ENCODE data around the gene ZFR2. TPM values are rescaled to one million over a fixed set of nuclear protein-coding genes. Genes with fewer than 3 reads are reported as not detected.

The ZFR2 gene
- total RNA-seq, 1 donor from 2014 or later = not detected

DNA sequence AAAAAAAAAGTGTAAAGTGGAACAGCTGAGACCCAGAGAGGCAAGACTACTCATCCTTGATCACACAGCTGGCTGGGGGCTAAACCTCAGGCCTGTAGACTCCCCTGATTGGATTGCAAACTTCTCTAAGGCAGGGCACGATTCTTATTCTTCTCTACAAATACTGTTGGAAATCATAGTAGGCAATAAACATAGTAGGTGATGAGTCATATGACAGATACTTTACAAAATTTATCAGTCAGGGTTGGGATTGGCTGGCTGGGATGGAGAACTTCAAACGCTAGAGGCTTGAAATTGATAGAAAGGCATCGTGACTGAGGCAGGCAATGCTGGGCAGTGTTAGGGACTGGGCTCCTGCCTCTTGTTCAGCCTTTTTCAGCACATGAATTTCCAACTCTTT lies 76.7 kb downstream of the ZFR2 start:
- no peak for DNase-seq (ENCODE audit: low read depth)

- DNase-seq (ENCODE audit: low read depth) = no peak
Observed at GRCh38 chr19:3790941-3791340, 77.9 kb downstream of the ZFR2 start.

- no peak for DNase-seq (ENCODE audit: low read depth)
Observed at GRCh38 chr19:3790209-3790734, 78.6 kb downstream of the ZFR2 start.

- DNase-seq (ENCODE audit: low read depth) = peak; percentile 68
Observed at GRCh38 chr19:3788996-3789778, 79.7 kb downstream of the ZFR2 start.

GRCh38 chr19:3785938-3786824 lies 82.7 kb downstream of the ZFR2 start, which contains the start of gene MATK:
Gene MATK, minus strand, starts transcription at chr19:3786381. Its CDS starts 1,246 bp downstream, at chr19:3785135.
- DNase-seq (ENCODE audit: low read depth) = no peak

DNA sequence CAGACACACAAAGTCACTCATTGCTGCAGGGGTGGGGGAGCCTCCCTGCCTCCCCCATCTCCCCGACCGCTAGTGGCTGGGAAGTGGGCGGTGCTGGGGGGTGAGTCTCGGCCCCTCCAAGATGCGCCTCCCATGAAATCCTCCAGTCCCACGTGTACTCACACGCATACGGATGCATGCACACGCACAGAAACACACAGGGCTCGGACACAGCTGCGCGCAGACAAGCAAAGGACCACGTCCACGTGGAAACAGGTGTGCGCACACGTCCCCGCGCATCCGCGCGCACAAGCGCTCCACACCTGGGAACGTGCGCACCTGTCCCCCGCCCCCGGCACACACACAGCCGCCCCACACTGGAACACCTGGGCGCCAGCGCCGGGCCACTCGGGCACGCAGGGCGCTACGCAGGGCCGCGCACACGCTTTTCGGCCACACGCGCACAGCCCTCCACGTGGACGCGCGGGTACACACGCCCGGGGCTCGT lies 83.3 kb downstream of the ZFR2 start:
- DNase-seq (ENCODE audit: low read depth) = no peak

- DNase-seq (ENCODE audit: low read depth) = no peak
Observed at GRCh38 chr19:3784607-3785450, 84.0 kb downstream of the ZFR2 start.

GRCh38 chr19:3783660-3784584 lies 84.9 kb downstream of the ZFR2 start:
- no peak for DNase-seq (ENCODE audit: low read depth)

- DNase-seq (ENCODE audit: low read depth) = no peak
Observed at GRCh38 chr19:3782903-3783302, 85.9 kb downstream of the ZFR2 start.

DNA sequence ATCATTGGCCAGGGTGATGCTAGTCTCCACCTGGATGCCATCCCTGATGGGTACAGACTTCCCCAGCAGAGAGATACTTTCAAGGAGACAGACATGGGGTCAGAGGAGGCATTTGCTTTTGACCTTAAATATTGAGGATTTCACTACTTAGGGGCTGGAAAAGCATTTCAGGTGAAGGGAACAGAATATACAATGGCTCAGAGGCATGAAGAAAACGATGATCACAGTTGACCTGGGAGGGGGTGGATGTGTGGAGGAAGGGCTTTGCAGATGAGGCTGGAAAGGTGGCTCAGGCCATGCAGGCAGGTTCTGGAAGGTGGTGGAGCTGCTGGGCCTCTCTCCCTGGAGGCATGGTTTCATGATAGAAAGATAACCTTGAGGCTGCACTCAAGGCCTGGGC lies 86.5 kb downstream of the ZFR2 start:
- DNase-seq (ENCODE audit: low read depth) = no peak

- no peak for DNase-seq (ENCODE audit: low read depth)
Observed at GRCh38 chr19:3781603-3782002, 87.2 kb downstream of the ZFR2 start.

- DNase-seq (ENCODE audit: low read depth) = no peak
Observed at GRCh38 chr19:3780786-3781304, 88.0 kb downstream of the ZFR2 start.

DNA sequence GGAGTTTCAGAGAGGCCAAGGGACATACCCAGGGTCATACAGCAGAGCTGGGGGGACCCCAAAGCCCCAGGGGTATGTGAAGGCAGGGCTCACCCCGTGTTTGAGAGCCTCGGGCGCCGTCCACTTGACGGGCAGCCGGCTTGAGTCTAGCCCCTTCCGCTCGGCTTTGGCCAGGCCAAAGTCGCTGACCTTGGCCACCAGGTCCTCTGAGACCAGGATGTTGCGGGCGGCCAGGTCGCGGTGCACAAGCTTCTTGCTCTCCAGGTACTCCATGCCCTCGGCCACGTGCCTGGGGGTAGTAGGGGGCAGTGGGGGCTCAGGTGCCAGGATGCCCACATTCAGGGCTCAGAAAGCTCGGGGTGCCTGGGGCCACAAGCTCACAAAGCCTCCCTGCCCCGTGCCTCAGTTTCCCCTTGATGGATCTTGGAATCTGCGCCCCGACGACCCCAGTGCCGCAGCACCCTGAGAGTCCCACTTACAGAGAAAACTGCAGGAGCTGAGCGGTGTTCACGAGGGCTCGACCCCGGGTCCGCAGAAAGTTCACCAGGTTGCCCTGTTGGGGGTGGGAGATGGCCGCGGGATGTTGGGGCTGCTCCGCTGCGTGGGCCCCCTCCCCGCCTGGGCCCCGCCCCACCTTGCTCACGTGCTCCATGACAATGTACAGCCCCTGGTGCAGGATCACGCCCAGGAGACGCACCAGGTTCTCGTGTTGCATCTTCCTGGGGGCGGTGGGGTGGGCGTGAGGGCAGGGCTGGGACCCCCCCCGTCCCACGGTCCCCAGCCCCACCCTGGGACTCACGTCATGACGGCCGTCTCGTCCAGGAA lies 89.7 kb downstream of the ZFR2 start:
- no peak for DNase-seq (ENCODE audit: low read depth)

DNA sequence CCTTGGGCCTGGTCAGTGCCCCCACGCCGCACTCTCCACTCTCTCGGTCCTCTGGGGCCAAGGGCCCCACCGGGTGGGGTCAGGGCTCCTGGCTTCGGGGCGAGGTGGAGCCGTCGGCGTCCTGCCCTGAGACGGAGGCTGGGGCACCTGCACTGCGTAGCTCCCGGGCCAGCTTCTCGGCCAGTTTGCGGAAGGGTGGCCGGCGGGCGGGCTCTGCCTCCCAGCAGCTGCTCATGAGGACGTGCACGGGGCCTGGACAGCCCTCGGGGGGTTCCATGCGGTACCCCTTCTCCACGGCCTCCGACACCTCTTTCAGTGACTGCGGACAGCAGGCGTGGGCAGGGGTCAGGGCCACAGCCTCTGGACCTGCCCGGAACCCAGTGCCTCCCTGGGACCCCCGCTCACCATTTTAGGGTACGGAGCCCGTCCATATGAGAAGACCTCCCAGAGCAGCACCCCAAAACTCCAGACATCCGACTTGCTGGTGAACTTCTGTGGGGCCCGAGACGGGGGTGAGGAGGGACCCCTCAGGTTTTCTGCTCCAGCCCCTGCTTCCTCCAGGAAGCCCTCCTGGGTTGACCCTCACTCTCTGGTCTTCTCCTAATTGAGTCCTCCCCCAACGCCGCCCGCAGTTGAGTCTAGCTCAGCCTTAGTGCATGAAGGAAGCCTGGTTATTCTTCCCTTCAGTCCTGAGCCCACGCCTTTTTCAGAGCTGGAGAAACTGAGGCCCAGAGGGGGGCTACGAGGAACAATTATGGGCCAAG lies 90.6 kb downstream of the ZFR2 start:
- no peak for DNase-seq (ENCODE audit: low read depth)

GRCh38 chr19:3776479-3777040 lies 92.3 kb downstream of the ZFR2 start:
- DNase-seq (ENCODE audit: low read depth) = no peak

DNA sequence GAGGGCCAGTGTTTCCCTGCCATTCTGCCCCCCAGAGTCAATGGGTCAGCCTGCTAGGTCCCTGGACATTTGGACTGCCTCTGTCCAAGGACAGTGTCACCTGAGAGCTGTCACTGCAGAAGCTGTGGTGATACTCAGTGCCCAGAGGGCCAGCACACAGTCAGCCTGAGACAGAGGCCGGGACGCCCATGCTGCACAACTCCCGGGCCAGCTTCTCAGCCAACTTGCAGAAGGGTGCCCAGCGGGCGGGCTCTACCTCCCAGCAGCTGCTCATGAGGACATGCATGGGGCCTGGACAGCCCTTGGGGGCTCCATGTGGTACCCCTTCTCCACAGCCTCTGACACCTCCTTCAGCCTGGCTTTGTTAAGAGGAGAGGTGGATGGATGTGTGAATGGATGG lies 93.0 kb downstream of the ZFR2 start:
- DNase-seq (ENCODE audit: low read depth) = no peak

DNA sequence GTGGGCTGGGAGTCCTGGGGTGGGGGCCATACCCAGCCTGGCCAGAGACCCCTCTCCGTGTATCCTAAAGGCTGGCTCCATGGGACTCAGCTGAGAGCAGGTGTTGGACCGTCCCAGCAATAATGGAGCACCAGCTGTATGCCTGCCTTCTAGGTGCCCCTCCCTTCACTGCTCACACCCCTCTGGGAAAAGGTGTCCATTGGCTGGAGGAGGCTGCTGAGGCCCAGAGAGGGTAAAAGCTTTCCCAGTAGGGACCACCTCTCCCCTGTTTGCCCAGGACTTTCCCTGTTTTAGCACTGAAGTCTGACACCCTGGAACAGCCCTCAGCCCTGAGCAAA lies 93.5 kb downstream of the ZFR2 start:
- no peak for DNase-seq (ENCODE audit: low read depth)

Data from myocyte (in vitro differentiated cells).